ENCODE results near the gene AMOTL2. TPM values are rescaled to one million over a fixed set of nuclear protein-coding genes. Genes with fewer than 3 reads are reported as not detected.

AMOTL2 gene
- total and polyA plus RNA-seq, 4 donors: 12.4 to 118 (median 55.7) TPM

DNA sequence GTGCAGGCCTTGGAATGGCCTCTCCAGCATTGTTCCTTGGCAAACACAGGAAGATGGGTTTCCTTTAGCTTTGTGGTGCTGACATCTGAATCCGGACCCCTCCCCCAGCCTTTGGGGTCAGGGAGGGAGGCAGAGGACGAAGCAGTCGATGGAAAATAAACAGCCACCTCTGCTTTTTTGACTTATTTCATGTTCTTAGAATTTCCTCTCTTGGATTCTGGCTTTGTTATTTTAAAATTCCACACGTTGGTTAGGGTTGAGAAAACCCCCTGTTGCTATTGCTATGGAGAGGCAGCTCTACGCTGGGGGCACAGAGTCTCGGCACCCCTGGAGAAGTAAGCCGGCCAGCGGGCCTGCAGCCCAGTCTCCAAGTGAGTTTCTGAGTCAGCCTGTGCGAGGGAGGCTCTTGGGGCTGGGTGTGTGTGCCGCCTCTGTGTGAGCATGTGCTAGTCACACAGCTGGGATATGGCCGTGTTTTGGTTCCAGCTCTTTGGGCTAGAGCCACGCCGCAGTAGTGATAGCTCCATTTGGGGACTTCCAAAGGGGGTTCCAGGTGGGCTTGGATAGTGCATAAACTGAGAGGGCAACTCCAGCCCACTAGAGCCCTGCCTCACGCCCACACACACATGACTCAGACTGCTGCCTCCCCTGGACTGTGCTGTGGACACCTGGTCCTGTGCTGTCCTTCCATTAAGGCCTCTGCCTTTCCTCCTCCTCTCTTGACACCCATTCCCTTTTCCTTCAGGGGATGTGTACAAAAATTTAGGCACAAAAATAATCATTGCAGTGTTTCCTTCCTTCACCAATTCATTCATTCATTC is 58.8 kb downstream of the AMOTL2 start:
- intact Hi-C loops (cut with DNase I): loop anchor here in 1 of 2 donors (2.0 kb wide), 2 partner anchors 43 to 59 kb away; partner anchors contain the start of gene AMOTL2
- Histone ChIP-seq H3K27me3 (ENCODE audit: control insufficient read depth in 1 of 2, insufficient read depth in 2 of 2, low read length in 1 of 2) (no peaks in the 10 kb centered on the region), H3K4me3 (ENCODE audit: low read length in 2 of 2) (no peak overlapping the region), H3K4me1 (ENCODE audit: control insufficient read depth in 1 of 2, insufficient read depth in 2 of 2, low read length in 2 of 2) (peaks cover 0 to 10% of the 10 kb centered on the region in 2 donors), H3K27ac (ENCODE audit: low read depth in 1 of 2, low read length in 2 of 2) (peak overlapping the region; percentile 20 to 43), H3K36me3 (ENCODE audit: control insufficient read depth in 1 of 2, insufficient read depth in 2 of 2, low read length in 1 of 2) (no peaks in the 10 kb centered on the region), H3K9me3 (ENCODE audit: control insufficient read depth, low read length) (no peaks in the 10 kb centered on the region)
- ATAC-seq (ENCODE audit: low FRiP score): peak; percentile 86
- DNase-seq: peak; percentile 91 to 94
- WGBS, 2 donors: 4 to 14% methylated on average over 14 of the region's 14 CpGs

DNA sequence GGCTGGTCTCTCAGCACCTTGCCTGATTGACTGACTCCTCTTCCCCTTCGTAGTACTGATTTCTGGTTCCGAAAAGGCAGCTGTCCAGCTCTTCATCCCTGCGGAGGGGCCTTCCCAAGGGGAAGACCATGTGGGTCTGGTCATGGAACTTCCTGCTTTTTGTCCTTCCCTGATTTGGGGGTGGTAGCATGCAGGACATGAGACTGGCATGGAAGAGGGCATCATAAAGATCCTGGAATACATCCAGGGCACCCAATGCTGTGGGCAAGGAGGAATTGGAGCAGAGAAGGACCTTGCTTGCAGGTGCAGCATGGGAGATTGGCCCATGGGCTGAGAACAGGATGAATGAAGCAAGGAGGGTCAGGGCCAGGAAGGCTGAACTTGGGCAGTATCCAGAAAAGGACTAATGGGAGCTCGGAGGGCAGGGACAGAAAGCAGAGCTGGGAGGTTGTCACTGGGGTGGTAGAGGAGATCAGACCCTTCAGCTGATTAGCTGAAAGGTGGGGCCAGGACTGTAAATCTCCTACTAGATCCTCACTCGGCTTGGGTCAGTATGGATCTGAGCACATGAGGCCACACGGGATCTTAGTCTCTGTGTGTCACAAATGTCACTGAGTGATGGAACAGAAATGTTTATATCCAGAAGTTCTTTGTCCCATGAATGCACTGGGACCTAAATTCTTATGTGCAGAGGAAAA is 59.5 kb downstream of the AMOTL2 start:
- DNase-seq (peak in 1 of 2 donors; percentile 49), ATAC-seq (ENCODE audit: low FRiP score) (peak; percentile 4)
- Histone ChIP-seq H3K4me3 (ENCODE audit: low read length in 2 of 2) (no peak overlapping the region), H3K9me3 (ENCODE audit: control insufficient read depth, low read length) (no peaks in the 10 kb centered on the region), H3K4me1 (ENCODE audit: control insufficient read depth in 1 of 2, insufficient read depth in 2 of 2, low read length in 2 of 2) (peaks cover 0 to 10% of the 10 kb centered on the region in 2 donors), H3K27me3 (ENCODE audit: control insufficient read depth in 1 of 2, insufficient read depth in 2 of 2, low read length in 1 of 2) (no peaks in the 10 kb centered on the region), H3K27ac (ENCODE audit: low read depth in 1 of 2, low read length in 2 of 2) (peak overlapping the region; percentile 20 to 43), H3K36me3 (ENCODE audit: control insufficient read depth in 1 of 2, insufficient read depth in 2 of 2, low read length in 1 of 2) (no peaks in the 10 kb centered on the region)
- WGBS, 2 donors: 56 to 57% methylated on average over 6 of the region's 6 CpGs
- intact Hi-C loops (cut with DNase I): loop anchor here (2.0 to 5.0 kb wide), 3 partner anchors 33 to 60 kb away; partner anchors contain the start of gene AMOTL2 (in 1 of the 2)

DNA sequence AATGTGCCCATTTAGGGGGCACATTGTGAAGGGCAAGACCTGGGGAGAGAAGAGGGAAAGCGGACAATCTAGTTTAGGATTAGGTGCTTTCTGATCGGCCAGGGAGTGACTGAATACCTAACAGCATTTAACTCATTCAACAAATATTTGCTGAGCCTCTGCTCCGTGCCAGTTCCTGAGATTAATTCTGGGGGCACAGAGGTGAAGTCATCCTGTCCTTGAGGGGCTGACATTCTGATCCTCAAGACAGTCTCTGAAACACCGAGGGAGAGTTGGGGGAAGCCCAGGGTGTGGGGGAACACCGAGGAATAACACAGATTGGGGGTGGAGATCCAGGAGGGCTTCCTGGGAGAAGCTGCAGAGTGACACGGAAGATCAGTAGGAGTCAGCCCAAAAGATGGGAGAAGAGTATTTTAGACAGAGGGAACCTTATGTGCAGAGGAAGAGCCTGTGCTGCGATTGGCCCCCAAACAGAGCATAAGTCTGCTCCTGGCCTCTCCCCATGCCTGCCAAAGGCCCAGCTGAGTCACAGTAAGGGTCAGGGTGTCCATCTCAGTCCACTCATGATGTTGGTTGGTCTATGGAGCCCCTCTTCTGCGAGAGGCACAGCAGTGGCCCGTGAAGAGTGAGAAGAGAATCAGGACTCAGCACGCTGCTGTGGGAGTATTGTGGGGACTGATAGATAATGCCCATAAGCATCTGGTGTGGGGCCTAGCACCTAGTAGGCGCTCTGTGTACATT is 60.2 kb downstream of the AMOTL2 start:
- peak overlapping the region; percentile 43 to 78 for H3K27ac ChIP-seq (ENCODE audit: low read depth in 1 of 2, low read length in 2 of 2)
- WGBS, 2 donors: 69 to 70% methylated on average over 11 of the region's 11 CpGs
- H3K9me3 ChIP-seq (ENCODE audit: control insufficient read depth, low read length): no peaks in the 10 kb centered on the region
- peak overlapping the region; percentile 1 to 15 for H3K4me3 ChIP-seq (ENCODE audit: low read length in 2 of 2)
- intact Hi-C loops (cut with DNase I): loop anchor here (1.0 to 5.0 kb wide), 4 partner anchors 33 to 150 kb away; partner anchors contain the start of gene AMOTL2 (in 1 of the 2)
- DNase-seq: peak in 1 of 2 donors; percentile 73
- ATAC-seq (ENCODE audit: low FRiP score): no peak
- peaks cover 0 to 10% of the 10 kb centered on the region in 2 donors for H3K4me1 ChIP-seq (ENCODE audit: control insufficient read depth in 1 of 2, insufficient read depth in 2 of 2, low read length in 2 of 2)
- H3K27me3 ChIP-seq (ENCODE audit: control insufficient read depth in 1 of 2, insufficient read depth in 2 of 2, low read length in 1 of 2): no peaks in the 10 kb centered on the region
- no peaks in the 10 kb centered on the region for H3K36me3 ChIP-seq (ENCODE audit: control insufficient read depth in 1 of 2, insufficient read depth in 2 of 2, low read length in 1 of 2)

DNA sequence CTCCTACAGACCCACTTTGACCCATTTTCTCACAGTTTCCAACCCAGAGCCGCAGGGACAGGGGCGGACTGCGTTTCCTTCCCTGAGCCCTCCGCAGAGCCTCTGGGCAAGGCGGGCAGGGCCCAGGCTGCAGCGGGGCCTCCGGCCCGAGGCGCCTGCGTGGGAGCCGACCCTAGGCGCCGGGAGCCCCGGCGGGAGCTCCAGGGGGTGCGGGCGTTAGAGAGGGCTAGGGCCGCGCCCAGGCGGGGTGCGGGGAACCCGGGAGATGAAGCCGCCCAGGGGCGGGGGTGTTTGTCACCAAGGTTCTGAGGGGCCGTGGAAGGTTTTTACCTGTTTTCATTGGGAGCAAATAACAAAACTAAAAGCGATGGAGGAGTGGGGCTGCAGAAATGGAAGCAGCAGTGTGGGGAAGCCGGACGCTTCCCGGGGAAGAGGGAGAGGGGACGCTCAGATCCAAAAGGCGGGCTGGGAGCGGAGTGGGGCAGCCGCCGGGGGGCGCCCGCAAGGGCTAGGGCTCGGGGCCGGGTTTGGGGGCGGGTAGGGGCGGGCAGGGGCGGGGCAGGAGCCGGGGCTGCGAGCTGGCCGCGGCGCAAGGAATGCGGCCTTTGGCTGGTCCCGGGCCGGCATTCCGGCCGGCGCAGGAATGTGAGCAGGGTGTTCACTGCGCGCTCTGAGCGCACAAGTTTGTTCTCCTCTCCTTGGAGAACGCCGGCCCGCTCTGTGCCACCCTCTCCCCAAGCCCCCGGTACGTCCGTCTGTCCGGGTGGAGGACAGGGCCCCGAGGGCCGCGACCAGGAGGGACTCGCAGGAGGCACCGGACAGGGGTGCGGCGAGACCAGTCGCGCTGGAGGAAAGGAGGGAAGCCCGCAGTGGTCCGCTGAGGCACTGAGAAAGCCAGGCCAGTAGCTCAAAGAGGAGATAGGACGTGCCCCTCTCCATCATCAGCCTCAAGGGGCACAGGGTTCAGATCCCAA is 61.1 kb downstream of the AMOTL2 start:
- Histone ChIP-seq H3K4me1 (ENCODE audit: control insufficient read depth in 1 of 2, insufficient read depth in 2 of 2, low read length in 2 of 2) (peaks cover 0 to 10% of the 10 kb centered on the region in 2 donors), H3K9me3 (ENCODE audit: control insufficient read depth, low read length) (no peaks in the 10 kb centered on the region), H3K36me3 (ENCODE audit: control insufficient read depth in 1 of 2, insufficient read depth in 2 of 2, low read length in 1 of 2) (no peaks in the 10 kb centered on the region), H3K4me3 (ENCODE audit: low read length in 2 of 2) (peak overlapping the region; percentile 1 to 15), H3K27me3 (ENCODE audit: control insufficient read depth in 1 of 2, insufficient read depth in 2 of 2, low read length in 1 of 2) (no peaks in the 10 kb centered on the region), H3K27ac (ENCODE audit: low read depth in 1 of 2, low read length in 2 of 2) (peak overlapping the region; percentile 78 to 86)
- intact Hi-C loops (cut with DNase I): loop anchor here (1.0 to 5.0 kb wide), 2 partner anchors 34 to 151 kb away; no protein-coding TSS in a partner anchor
- DNase-seq (peak; percentile 82 to 93), ATAC-seq (ENCODE audit: low FRiP score) (peak; percentile 77)
- 15 to 26% methylated on average over 48 to 74 of the region's 74 CpGs for WGBS, 2 donors

DNA sequence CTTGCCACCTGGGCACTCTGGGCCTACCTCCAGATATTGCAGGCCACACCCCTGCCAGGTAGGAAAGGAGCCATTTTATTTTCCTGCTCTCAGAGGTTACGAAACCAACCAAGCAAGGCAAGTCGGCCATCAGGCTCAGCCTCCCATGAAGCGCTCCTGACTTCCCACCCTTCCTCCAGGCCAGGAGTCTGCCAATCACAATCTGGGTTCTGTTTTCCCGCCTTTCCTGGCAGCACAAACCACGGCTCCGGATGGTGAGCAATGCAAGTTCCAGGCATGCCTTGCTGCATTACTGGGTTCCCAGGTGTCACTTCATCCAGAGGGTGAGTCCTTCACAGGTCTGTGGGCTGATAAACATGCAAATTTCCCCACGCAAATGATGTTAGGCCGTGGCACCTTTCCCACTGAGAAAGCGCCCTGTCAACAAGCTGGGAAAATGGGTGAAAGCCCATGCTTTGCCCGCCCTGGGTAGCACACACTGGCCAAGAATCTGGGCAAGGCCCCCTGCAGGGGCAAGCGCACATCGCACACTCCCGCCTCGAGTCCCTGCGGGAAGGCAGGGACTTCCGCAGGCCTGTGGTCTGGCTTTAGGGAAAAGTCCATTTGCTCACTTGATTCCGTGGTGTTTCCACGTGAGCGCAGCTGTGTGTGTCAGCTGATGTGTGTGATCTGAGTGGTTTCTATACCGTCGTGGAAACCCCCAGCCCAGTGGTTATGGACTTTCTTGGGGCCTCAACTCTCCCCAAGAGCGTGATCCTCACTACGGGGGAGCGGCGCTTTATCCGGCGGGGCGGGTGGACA is 62.0 kb downstream of the AMOTL2 start:
- Histone ChIP-seq H3K36me3 (ENCODE audit: control insufficient read depth in 1 of 2, insufficient read depth in 2 of 2, low read length in 1 of 2) (no peaks in the 10 kb centered on the region), H3K4me1 (ENCODE audit: control insufficient read depth in 1 of 2, insufficient read depth in 2 of 2, low read length in 2 of 2) (peaks cover 0 to 4% of the 10 kb centered on the region in 2 donors), H3K27ac (ENCODE audit: low read depth in 1 of 2, low read length in 2 of 2) (peak overlapping the region in 1 of 2 donors; percentile 86), H3K27me3 (ENCODE audit: control insufficient read depth in 1 of 2, insufficient read depth in 2 of 2, low read length in 1 of 2) (no peaks in the 10 kb centered on the region), H3K9me3 (ENCODE audit: control insufficient read depth, low read length) (no peaks in the 10 kb centered on the region), H3K4me3 (ENCODE audit: low read length in 2 of 2) (no peak overlapping the region)
- 78% methylated on average over 28 of the region's 28 CpGs for WGBS, 2 donors
- intact Hi-C loops (cut with DNase I): loop anchor here in 1 of 2 donors (5.0 kb wide), 1 partner anchor 35 kb away; no protein-coding TSS in a partner anchor
- peak in 1 of 2 donors; percentile 80 for DNase-seq
- no peak for ATAC-seq (ENCODE audit: low FRiP score)

DNA sequence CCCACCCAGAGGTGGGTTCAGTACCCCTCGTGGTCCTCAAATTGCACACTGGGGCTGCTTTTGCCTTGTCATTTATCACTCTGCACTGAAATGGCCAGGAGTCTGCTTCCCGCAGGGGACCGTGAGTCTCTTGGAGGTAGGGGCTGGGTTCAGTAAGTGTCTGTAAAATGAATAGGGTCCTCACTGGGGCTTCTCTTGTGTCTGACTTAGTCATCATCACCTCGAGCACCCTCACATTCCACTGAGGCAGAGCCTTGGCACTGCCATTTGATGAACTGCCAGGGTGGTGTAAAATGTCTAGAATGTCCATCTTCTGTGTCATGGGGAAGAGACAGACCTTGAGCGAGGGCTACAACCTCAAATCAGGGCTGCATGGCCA is 62.6 kb downstream of the AMOTL2 start:
- H3K4me1 ChIP-seq (ENCODE audit: control insufficient read depth in 1 of 2, insufficient read depth in 2 of 2, low read length in 2 of 2): peaks cover 0 to 4% of the 10 kb centered on the region in 2 donors
- ATAC-seq (ENCODE audit: low FRiP score) (no peak), DNase-seq (peak in 1 of 2 donors; percentile 73)
- intact Hi-C loops (cut with DNase I): loop anchor here in 1 of 2 donors (5.0 kb wide), 1 partner anchor 36 kb away; no protein-coding TSS in a partner anchor
- WGBS, 2 donors: 48% methylated on average over 5 of the region's 5 CpGs
- H3K27me3 ChIP-seq (ENCODE audit: control insufficient read depth in 1 of 2, insufficient read depth in 2 of 2, low read length in 1 of 2): no peaks in the 10 kb centered on the region
- H3K36me3 ChIP-seq (ENCODE audit: control insufficient read depth in 1 of 2, insufficient read depth in 2 of 2, low read length in 1 of 2): no peaks in the 10 kb centered on the region
- H3K4me3 ChIP-seq (ENCODE audit: low read length in 2 of 2): no peak overlapping the region
- peak overlapping the region in 1 of 2 donors; percentile 86 for H3K27ac ChIP-seq (ENCODE audit: low read depth in 1 of 2, low read length in 2 of 2)
- H3K9me3 ChIP-seq (ENCODE audit: control insufficient read depth, low read length): no peaks in the 10 kb centered on the region

DNA sequence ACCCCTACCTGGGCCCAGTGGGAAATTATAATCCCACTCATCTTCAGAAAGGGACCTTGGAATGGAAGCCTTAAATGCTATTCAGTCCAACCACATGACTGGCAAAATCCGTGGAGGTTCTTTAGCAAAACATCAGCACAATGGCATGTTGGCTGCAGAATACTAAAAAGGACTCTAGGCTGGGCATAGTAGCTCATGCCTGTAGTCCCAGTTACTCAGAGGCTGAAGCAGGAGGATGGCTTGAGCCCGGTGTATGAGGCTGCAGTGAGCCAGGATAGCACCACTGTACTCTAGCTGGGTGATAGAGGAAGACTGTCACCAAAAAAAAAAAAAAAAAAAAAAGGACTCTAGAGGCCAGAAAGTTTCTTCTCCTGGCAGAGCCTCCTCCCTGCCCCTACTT is 63.0 kb downstream of the AMOTL2 start:
- no peaks in the 10 kb centered on the region for H3K27me3 ChIP-seq (ENCODE audit: control insufficient read depth in 1 of 2, insufficient read depth in 2 of 2, low read length in 1 of 2)
- intact Hi-C loops (cut with DNase I): loop anchor here in 1 of 2 donors (5.0 kb wide), 1 partner anchor 36 kb away; no protein-coding TSS in a partner anchor
- ATAC-seq (ENCODE audit: low FRiP score) (no peak), DNase-seq (peak in 1 of 2 donors; percentile 72)
- peaks cover 0 to 4% of the 10 kb centered on the region in 2 donors for H3K4me1 ChIP-seq (ENCODE audit: control insufficient read depth in 1 of 2, insufficient read depth in 2 of 2, low read length in 2 of 2)
- no peaks in the 10 kb centered on the region for H3K9me3 ChIP-seq (ENCODE audit: control insufficient read depth, low read length)
- H3K4me3 ChIP-seq (ENCODE audit: low read length in 2 of 2): no peak overlapping the region
- 2 to 8% methylated on average over 2 of the region's 2 CpGs for WGBS, 2 donors
- no peaks in the 10 kb centered on the region for H3K36me3 ChIP-seq (ENCODE audit: control insufficient read depth in 1 of 2, insufficient read depth in 2 of 2, low read length in 1 of 2)
- H3K27ac ChIP-seq (ENCODE audit: low read depth in 1 of 2, low read length in 2 of 2): peak overlapping the region in 1 of 2 donors; percentile 93
